SK-N-SH treated with all-trans-retinoic acid at 6 μM for 48 hours (cell line): ENCODE measurements around the gene RAB14.

Experiments used
- ARNTL ChIP-seq: fragments of 450-650 bp; formaldehyde crosslinking; IDR thresholded peaks from 2 replicates; pipeline ENCODE4 v1.5.0; 2020; ENCODE audit warnings: low read depth, mild to moderate bottlenecking, moderate library complexity, borderline replicate concordance
- ESRRG ChIP-seq: fragments of 250-450 bp; sonication (Bioruptor Pico); IDR thresholded peaks from 2 replicates; pipeline ENCODE4 v1.6.1; 2021; ENCODE audit warnings: mild to moderate bottlenecking
- GLIS3 ChIP-seq: fragments of 250-450 bp; sonication (Bioruptor Pico); IDR thresholded peaks from 2 replicates; pipeline ENCODE4 v1.5.0; 2020; ENCODE audit warnings: mild to moderate bottlenecking, moderate library complexity
- OSR1 ChIP-seq: fragments of 250-450 bp; sonication (Bioruptor Pico); IDR thresholded peaks from 2 replicates; pipeline ENCODE4 v1.8.0; 2022; ENCODE audit warnings: moderate library complexity, mild to moderate bottlenecking, inconsistent platforms
- RARB ChIP-seq: fragments of 250-450 bp; sonication (Bioruptor Pico); IDR thresholded peaks from 2 replicates; pipeline ENCODE4 v1.8.0; 2021; ENCODE audit warnings: mild to moderate bottlenecking, moderate library complexity
- SNAI2 ChIP-seq: fragments of 250-450 bp; sonication (Bioruptor Pico); IDR thresholded peaks from 2 replicates; pipeline ENCODE4 v1.5.0; 2020; ENCODE audit warnings: mild to moderate bottlenecking, moderate library complexity
- ZFP3 ChIP-seq: fragments of 250-450 bp; sonication (Bioruptor Pico); IDR thresholded peaks from 2 replicates; pipeline ENCODE4 v1.5.0; 2020; ENCODE audit warnings: mild to moderate bottlenecking, moderate library complexity
- ZFP30 ChIP-seq: fragments of 450-650 bp; formaldehyde crosslinking; IDR thresholded peaks from 2 replicates; pipeline ENCODE4 v1.5.0; 2022; ENCODE audit warnings: mild to moderate bottlenecking, moderate library complexity
- ZNF70 ChIP-seq: fragments of 450-650 bp; formaldehyde crosslinking; IDR thresholded peaks from 2 replicates; pipeline ENCODE4 v1.5.0; 2020; ENCODE audit warnings: mild to moderate bottlenecking, moderate library complexity
- TF ChIP-seq, protein P1 (sequence below): fragments of 250-450 bp; sonication (Bioruptor Pico); IDR thresholded peaks from 2 replicates; pipeline ENCODE4 v1.8.0; 2020; ENCODE audit warnings: mild to moderate bottlenecking, moderate library complexity, borderline replicate concordance
- TF ChIP-seq, protein P2 (sequence below): fragments of 250-450 bp; sonication (Bioruptor Pico); IDR thresholded peaks from 2 replicates; pipeline ENCODE4 v1.5.1; 2020; ENCODE audit warnings: low read depth, mild to moderate bottlenecking, moderate library complexity
- TF ChIP-seq, protein P3 (sequence below): fragments of 250-450 bp; sonication (Bioruptor Pico); IDR thresholded peaks from 2 replicates; pipeline ENCODE4 v1.5.0; 2020; ENCODE audit warnings: mild to moderate bottlenecking, moderate library complexity

DNA sequence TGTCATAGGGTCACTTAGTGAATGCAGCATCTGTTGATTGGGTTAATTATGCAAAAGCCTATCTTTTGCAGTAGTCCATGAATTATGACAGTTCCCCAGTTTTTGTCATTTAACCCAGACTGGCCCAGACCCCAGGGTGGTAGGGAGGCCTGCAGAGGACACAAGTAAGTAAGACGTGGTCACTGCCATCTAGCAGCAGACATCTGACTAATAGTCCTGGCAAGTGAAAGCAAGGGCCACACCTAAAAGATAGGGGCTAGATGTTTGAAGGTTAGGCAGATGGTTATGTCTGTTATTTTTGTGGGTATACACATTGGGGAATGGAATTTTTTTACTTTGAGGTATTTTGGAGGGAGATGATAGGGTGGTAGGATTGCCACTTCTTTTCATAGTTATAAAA lies 48.0 kb downstream of the RAB14 start:
- TF ChIP-seq SNAI2 (CRISPR knock-in tag) (no peak), ESRRG (no peak), GLIS3 (CRISPR knock-in tag) (no peak), ZFP3 (CRISPR knock-in tag) (no peak), RARB (CRISPR knock-in tag) (no peak), ARNTL (CRISPR knock-in tag) (no peak), ZFP30 (CRISPR knock-in tag) (no peak), OSR1 (no peak), ZNF70 (CRISPR knock-in tag) (no peak)
- TF ChIP-seq, protein P1, sequence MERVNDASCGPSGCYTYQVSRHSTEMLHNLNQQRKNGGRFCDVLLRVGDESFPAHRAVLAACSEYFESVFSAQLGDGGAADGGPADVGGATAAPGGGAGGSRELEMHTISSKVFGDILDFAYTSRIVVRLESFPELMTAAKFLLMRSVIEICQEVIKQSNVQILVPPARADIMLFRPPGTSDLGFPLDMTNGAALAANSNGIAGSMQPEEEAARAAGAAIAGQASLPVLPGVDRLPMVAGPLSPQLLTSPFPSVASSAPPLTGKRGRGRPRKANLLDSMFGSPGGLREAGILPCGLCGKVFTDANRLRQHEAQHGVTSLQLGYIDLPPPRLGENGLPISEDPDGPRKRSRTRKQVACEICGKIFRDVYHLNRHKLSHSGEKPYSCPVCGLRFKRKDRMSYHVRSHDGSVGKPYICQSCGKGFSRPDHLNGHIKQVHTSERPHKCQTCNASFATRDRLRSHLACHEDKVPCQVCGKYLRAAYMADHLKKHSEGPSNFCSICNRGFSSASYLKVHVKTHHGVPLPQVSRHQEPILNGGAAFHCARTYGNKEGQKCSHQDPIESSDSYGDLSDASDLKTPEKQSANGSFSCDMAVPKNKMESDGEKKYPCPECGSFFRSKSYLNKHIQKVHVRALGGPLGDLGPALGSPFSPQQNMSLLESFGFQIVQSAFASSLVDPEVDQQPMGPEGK: no peak
- TF ChIP-seq, protein P2, sequence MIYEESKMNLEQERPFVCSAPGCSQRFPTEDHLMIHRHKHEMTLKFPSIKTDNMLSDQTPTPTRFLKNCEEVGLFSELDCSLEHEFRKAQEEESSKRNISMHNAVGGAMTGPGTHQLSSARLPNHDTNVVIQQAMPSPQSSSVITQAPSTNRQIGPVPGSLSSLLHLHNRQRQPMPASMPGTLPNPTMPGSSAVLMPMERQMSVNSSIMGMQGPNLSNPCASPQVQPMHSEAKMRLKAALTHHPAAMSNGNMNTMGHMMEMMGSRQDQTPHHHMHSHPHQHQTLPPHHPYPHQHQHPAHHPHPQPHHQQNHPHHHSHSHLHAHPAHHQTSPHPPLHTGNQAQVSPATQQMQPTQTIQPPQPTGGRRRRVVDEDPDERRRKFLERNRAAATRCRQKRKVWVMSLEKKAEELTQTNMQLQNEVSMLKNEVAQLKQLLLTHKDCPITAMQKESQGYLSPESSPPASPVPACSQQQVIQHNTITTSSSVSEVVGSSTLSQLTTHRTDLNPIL (CRISPR knock-in tag): no peak
- TF ChIP-seq, protein P3, sequence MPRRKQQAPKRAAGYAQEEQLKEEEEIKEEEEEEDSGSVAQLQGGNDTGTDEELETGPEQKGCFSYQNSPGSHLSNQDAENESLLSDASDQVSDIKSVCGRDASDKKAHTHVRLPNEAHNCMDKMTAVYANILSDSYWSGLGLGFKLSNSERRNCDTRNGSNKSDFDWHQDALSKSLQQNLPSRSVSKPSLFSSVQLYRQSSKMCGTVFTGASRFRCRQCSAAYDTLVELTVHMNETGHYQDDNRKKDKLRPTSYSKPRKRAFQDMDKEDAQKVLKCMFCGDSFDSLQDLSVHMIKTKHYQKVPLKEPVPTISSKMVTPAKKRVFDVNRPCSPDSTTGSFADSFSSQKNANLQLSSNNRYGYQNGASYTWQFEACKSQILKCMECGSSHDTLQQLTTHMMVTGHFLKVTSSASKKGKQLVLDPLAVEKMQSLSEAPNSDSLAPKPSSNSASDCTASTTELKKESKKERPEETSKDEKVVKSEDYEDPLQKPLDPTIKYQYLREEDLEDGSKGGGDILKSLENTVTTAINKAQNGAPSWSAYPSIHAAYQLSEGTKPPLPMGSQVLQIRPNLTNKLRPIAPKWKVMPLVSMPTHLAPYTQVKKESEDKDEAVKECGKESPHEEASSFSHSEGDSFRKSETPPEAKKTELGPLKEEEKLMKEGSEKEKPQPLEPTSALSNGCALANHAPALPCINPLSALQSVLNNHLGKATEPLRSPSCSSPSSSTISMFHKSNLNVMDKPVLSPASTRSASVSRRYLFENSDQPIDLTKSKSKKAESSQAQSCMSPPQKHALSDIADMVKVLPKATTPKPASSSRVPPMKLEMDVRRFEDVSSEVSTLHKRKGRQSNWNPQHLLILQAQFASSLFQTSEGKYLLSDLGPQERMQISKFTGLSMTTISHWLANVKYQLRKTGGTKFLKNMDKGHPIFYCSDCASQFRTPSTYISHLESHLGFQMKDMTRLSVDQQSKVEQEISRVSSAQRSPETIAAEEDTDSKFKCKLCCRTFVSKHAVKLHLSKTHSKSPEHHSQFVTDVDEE (CRISPR knock-in tag): no peak
